Measurements from ENCODE around the gene CATSPER4. TPM values are rescaled to one million over a fixed set of nuclear protein-coding genes. Genes with fewer than 3 reads are reported as not detected.

Gene CATSPER4
- total and polyA plus RNA-seq, 2 experiments from 2014 or later: 0.50 TPM; not detected in 1

GRCh38 chr1:26191739-26192138 is 1.3 kb downstream of the CATSPER4 start:
- Histone ChIP-seq H3K36me3 (no peaks in the 10 kb centered on the region), H3K4me1 (ENCODE audit: low read depth) (peaks cover 4% of the 10 kb centered on the region), H3K27me3 (no peaks in the 10 kb centered on the region), H3K9me3 (ENCODE audit: low read depth) (no peaks in the 10 kb centered on the region), H3K4me3 (no peak overlapping the region), H3K27ac (peak overlapping the region; percentile 54)
- DNase-seq (ENCODE audit: low read depth in 1 of 2, low spot score in 1 of 2): peak in 1 of 2 donors; percentile 50
- no peak for TF ChIP-seq CTCF (IDR thresholded peaks at IDR 0.05; ENCODE audit: low read depth, low read length)

GRCh38 chr1:26195805-26196204 is 5.4 kb downstream of the CATSPER4 start:
- Histone ChIP-seq H3K4me3 (no peak overlapping the region), H3K36me3 (no peaks in the 10 kb centered on the region), H3K9me3 (ENCODE audit: low read depth) (no peaks in the 10 kb centered on the region), H3K4me1 (ENCODE audit: low read depth) (peaks cover 4% of the 10 kb centered on the region), H3K27ac (no peak overlapping the region), H3K27me3 (no peaks in the 10 kb centered on the region)
- no peak for DNase-seq (ENCODE audit: low read depth in 1 of 2, low spot score in 1 of 2)
- TF ChIP-seq CTCF (IDR thresholded peaks at IDR 0.05; ENCODE audit: low read depth, low read length): no peak

- DNase-seq (ENCODE audit: low read depth in 1 of 2, low spot score in 1 of 2): no peak
- Histone ChIP-seq H3K27me3 (no peaks in the 10 kb centered on the region), H3K4me1 (ENCODE audit: low read depth) (peaks cover 4% of the 10 kb centered on the region), H3K36me3 (no peaks in the 10 kb centered on the region), H3K27ac (no peak overlapping the region), H3K9me3 (ENCODE audit: low read depth) (no peaks in the 10 kb centered on the region), H3K4me3 (no peak overlapping the region)
- TF ChIP-seq CTCF (IDR thresholded peaks at IDR 0.05; ENCODE audit: low read depth, low read length): no peak
Measured at GRCh38 chr1:26197301-26197700, 6.9 kb downstream of the CATSPER4 start.

- no peak overlapping the region for H3K4me3 ChIP-seq
- no peaks in the 10 kb centered on the region for H3K9me3 ChIP-seq (ENCODE audit: low read depth)
- peaks cover 4% of the 10 kb centered on the region for H3K4me1 ChIP-seq (ENCODE audit: low read depth)
- H3K36me3 ChIP-seq: no peaks in the 10 kb centered on the region
- H3K27ac ChIP-seq: no peak overlapping the region
- no peak for DNase-seq (ENCODE audit: low read depth in 1 of 2, low spot score in 1 of 2)
- no peaks in the 10 kb centered on the region for H3K27me3 ChIP-seq
- TF ChIP-seq CTCF (IDR thresholded peaks at IDR 0.05; ENCODE audit: low read depth, low read length): no peak
Measured at GRCh38 chr1:26197813-26198212, 7.4 kb downstream of the CATSPER4 start.

- Histone ChIP-seq H3K27me3 (no peaks in the 10 kb centered on the region), H3K4me1 (ENCODE audit: low read depth) (peaks cover 4% of the 10 kb centered on the region), H3K27ac (no peak overlapping the region), H3K9me3 (ENCODE audit: low read depth) (no peaks in the 10 kb centered on the region), H3K36me3 (no peaks in the 10 kb centered on the region), H3K4me3 (no peak overlapping the region)
- no peak for DNase-seq (ENCODE audit: low read depth in 1 of 2, low spot score in 1 of 2)
- no peak for TF ChIP-seq CTCF (IDR thresholded peaks at IDR 0.05; ENCODE audit: low read depth, low read length)
Measured at GRCh38 chr1:26200413-26200812, 10.0 kb downstream of the CATSPER4 start.
